Superior temporal gyrus (tissue), 1 donor: ENCODE measurements around the gene SBF2.
"Not testable (repeated sequence)": the region's sequence is repeated elsewhere in the genome, so short reads cannot be mapped to it uniquely, and the experiment has no call there.

Experiments
- DNase-seq: peaks from one replicate; pipeline ENCODE4 v3.0.0-alpha.2; 2016; ENCODE audit errors: extremely low spot score

The SBF2 gene

GRCh38 chr11:10267821-10268220 is 26.2 kb downstream of the SBF2 start:
- DNase-seq, result no peak

GRCh38 chr11:10265936-10266335 is 28.1 kb downstream of the SBF2 start:
- DNase-seq, result no peak

GRCh38 chr11:10264716-10265115 is 29.3 kb downstream of the SBF2 start:
- not testable (repeated sequence) for DNase-seq

- DNase-seq, result no peak
Observed at GRCh38 chr11:10263929-10264328, 30.1 kb downstream of the SBF2 start.

- no peak for DNase-seq
Observed at GRCh38 chr11:10261821-10262220, 32.2 kb downstream of the SBF2 start.

- DNase-seq, result no peak
Observed at GRCh38 chr11:10257478-10257877, 36.5 kb downstream of the SBF2 start.

- no peak for DNase-seq
Observed at GRCh38 chr11:10255388-10256125, 38.5 kb downstream of the SBF2 start.

GRCh38 chr11:10249448-10250131 is 44.4 kb downstream of the SBF2 start:
- DNase-seq, result not testable (repeated sequence)

- no peak for DNase-seq
Observed at GRCh38 chr11:10247011-10247410, 47.0 kb downstream of the SBF2 start.

- DNase-seq, result no peak
Observed at GRCh38 chr11:10243896-10244575, 50.0 kb downstream of the SBF2 start.

GRCh38 chr11:10236840-10237239 is 57.2 kb downstream of the SBF2 start:
- no peak for DNase-seq

GRCh38 chr11:10233581-10233980 is 60.4 kb downstream of the SBF2 start:
- DNase-seq, result no peak

- no peak for DNase-seq
Observed at GRCh38 chr11:10232756-10233155, 61.3 kb downstream of the SBF2 start.

GRCh38 chr11:10231803-10232202 is 62.2 kb downstream of the SBF2 start:
- not testable (repeated sequence) for DNase-seq

GRCh38 chr11:10225553-10225952 is 68.5 kb downstream of the SBF2 start:
- no peak for DNase-seq

GRCh38 chr11:10222399-10222798 is 71.6 kb downstream of the SBF2 start:
- no peak for DNase-seq

GRCh38 chr11:10221342-10221741 is 72.7 kb downstream of the SBF2 start:
- DNase-seq, result no peak

- no peak for DNase-seq
Observed at GRCh38 chr11:10211470-10211869, 82.5 kb downstream of the SBF2 start.

- no peak for DNase-seq
Observed at GRCh38 chr11:10209326-10209725, 84.7 kb downstream of the SBF2 start.

GRCh38 chr11:10208131-10208575 is 85.9 kb downstream of the SBF2 start:
- peak; percentile 78 for DNase-seq

GRCh38 chr11:10205928-10206327 is 88.1 kb downstream of the SBF2 start:
- DNase-seq, result no peak

- DNase-seq, result no peak
Observed at GRCh38 chr11:10204021-10204420, 90.0 kb downstream of the SBF2 start.

GRCh38 chr11:10201343-10201742 is 92.7 kb downstream of the SBF2 start:
- no peak for DNase-seq
